IPS DF 4.7 (cell line): ENCODE data around the gene ANO2.

ENCODE experiments used
- DNase-seq: peaks from one replicate; pipeline ENCODE4 v3.0.0-alpha.2; 2013; ENCODE audit warnings: low spot score; ENCODE audit errors: extremely low read depth

The ANO2 gene

GRCh38 chr12:5627053-5627630 is 317.9 kb downstream of the ANO2 start:
- no peak for DNase-seq

- no peak for DNase-seq
These were observed 318.9 kb downstream of the ANO2 start for GRCh38 chr12:5626151-5626550.

DNA sequence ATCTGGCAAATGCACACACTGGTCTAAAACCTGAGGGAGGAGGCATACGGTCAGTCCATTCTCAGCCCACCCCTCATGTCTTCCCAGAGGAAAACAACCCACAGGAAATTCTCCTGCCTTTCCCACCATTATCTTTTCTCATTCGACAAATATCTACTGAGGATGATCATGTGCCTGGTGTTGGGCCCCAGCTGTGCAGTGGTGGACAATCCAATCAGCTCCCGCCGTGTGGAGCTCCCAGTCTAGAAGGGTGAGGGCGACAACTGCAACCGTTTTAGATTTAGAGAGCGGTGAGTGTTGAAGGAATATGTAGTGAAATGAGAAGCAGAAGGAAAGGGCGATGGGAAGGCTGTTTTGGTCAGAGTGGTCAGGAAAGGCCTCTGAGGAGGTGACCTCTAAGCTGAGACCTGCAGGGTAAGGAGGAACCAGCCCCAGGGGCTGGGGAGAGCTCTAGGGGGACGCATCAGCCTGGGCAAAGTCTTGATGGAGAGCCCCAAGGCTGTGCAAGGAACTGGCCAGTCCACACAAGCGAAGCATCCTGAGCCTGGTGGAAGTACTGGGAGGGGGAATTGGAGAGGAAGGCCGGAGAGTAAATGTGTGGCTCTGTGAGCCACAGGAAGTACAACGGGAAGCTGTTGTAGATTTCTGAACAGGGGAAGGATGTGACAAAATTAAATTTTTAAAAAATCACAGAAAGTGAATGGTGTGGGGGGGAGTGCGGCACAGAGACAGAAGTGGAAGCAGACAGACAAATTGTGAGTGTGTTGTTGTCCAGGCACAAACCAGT is 320.4 kb downstream of the ANO2 start:
- DNase-seq = no peak

GRCh38 chr12:5623411-5623810 is 321.6 kb downstream of the ANO2 start:
- no peak for DNase-seq

GRCh38 chr12:5622280-5622679 is 322.8 kb downstream of the ANO2 start:
- DNase-seq = no peak

DNA sequence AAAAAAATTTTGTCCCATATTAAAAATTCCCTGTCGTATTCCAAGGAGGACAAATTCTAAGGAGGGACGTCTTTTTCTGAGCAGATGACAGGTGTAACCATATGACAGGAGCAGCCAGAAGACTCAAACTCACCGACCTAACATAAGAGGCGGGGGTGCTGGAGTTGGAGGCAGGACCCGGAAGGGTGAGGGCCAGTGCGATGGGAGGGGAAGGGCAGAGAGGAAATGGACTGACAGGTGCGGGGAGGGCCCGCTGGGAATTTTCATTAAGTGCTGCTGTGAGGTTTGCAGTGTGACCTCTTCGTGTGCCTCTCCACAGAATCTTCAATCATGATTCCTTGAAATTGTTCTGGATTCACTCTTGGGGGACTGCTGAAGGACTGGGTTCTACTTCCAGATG is 323.7 kb downstream of the ANO2 start:
- DNase-seq = no peak

DNA sequence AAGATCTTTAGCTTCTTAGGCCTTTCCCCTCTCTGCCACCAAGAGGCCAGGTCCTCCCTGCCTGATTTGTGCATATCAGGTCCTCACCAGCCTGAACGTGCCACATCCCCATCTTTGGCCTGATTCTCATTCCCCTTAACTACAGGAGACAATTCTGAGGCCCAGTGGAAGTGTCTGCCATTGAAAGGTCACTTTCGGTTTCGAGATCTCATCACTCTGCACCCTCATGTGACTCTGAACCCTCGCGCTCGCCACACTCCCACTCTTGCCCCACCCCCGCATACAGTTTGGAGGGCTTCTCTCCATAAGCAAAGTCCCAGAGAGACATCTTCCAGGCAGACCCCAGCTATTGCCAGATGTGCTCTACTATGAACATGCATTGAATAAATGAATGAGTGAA is 324.2 kb downstream of the ANO2 start:
- no peak for DNase-seq

- DNase-seq = no peak
These were observed 325.4 kb downstream of the ANO2 start for GRCh38 chr12:5619628-5620027.

DNA sequence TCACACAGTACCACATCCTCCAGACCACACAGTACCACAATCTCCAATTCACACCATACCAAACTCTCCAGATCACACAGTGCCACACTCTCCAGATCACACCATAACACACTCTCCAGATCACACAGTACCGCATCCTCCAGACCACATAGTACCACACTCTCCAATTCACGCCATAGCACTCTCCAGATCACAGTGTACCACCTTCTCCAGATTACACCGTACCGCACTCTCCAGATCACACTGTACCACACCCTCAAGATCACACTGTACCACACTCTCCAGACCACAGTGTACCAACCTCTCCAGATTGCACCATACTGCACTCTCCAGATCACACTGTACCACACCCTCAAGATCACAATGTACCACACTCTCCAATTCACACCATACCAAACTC is 328.2 kb downstream of the ANO2 start:
- no peak for DNase-seq

- no peak for DNase-seq
These were observed 329.3 kb downstream of the ANO2 start for GRCh38 chr12:5615760-5616159.

- DNase-seq = no peak
These were observed 330.8 kb downstream of the ANO2 start for GRCh38 chr12:5614256-5614655.

DNA sequence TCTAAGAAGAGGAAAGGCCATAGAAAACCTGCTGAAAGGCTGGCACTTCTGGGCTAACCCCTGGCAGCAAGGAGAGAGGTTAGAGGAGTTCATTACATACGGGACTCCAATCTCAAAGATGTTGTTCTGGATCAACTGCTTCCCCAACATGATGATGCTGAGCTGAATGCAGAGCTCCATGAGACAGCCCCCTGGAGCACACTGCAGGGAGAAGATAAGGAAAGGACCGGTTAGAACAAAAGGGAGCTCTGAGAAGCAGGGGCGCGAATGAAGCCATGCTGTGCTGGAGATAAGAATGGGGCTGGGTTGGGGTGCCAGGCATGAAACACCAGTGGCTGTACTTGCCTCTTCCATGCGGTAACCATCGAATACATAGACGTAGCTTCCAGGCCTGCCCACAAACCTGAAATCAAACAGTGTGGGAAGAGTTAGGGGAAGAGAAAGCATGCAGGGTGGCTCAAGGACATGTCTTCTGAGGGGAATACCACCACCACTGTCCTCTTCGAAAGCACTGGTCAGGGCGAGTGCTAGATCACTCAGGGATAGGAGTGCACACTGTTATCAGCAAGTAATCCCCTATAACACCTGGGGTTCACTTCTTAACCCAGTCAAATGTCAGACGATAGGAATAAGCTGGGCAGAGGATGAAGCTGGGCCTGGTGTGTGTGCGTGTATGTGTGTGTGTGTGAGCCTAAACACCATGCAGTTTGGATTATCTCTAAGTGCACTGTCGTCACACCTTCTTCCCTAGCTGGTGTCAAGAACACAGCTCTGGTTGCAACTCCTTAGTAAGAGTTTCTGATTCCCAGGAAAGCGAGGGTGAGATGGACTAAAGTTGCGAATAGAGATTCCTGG is 332.3 kb downstream of the ANO2 start:
- DNase-seq = no peak

DNA sequence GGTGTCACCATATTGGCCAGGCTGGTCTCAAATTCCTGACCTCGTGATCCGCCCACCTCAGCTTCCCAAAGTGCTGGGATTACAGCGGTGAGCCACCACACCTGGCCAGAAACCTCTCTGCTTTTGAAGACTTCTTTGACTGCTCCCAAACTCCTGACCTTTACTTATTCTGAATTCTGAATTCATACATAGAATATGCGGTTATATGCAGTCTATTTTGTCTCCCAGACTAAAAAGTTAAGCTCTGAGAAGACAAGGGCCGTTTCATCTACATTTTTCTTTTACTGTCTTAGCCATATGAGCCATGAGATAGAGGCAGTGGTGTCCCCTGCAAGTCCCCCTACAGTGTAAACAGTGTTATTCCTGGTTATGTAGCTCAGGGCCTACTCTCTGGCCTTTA is 333.9 kb downstream of the ANO2 start:
- no peak for DNase-seq

DNA sequence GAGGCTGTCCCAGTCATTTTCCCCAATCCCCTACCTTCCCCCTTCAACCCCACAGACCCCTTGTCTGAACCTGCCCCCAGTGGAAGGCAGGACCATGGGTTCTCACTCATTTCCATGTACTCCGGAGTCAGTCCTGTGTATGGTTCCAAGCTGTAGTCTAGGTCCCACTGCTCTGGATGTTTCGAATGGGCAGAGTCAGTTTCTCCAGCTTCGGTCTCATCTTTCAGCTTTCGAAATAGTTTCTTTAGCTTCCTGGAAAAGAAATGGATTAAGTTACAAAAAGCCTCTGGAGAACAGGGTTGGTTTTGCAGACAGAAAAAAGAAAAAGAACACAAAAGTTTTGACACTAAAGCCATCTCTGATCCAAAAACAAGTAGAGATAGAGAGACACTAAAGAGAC is 345.7 kb downstream of the ANO2 start:
- DNase-seq = no peak

- no peak for DNase-seq
These were observed 351.1 kb downstream of the ANO2 start for GRCh38 chr12:5593998-5594397.

DNA sequence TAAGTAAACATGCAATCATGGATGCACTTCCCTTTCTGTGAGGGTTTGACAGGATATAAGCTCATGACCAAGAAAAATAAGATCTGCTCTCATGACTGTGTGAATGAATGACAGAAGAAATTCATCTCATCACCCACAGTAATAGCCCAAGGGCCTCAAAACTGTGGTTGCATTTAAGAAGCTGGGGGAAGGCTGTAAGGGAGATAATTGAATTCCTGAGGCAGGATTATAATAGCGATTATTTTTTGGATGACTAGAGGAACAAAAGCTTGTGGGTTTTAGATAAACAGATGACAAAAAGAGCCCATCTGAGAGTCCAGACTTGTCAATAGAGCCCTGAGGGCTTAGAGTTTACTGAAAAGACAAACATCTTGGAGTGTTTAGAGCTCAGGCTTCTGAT is 352.0 kb downstream of the ANO2 start:
- no peak for DNase-seq

- no peak for DNase-seq
These were observed 352.7 kb downstream of the ANO2 start for GRCh38 chr12:5592310-5592709.

DNA sequence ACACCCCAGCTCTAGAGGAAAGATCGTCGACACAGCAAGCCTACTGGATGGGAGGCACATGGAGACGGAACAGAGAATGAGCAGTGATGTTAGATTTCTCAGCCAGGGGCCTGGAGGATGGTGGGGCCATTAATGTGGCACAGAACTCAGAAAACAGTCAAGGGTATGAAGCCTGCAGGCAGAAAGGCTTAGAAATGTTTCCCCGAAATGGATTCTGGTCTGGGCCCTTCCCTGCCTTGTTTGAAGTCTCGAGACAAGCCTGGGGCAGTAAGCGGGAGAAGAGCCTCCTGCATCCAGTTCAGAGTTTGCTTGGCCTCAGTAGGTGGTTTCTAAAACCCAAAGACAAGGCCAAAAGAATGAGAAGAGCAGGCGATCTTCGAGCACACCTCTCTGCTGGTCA is 354.7 kb downstream of the ANO2 start:
- DNase-seq = no peak

DNA sequence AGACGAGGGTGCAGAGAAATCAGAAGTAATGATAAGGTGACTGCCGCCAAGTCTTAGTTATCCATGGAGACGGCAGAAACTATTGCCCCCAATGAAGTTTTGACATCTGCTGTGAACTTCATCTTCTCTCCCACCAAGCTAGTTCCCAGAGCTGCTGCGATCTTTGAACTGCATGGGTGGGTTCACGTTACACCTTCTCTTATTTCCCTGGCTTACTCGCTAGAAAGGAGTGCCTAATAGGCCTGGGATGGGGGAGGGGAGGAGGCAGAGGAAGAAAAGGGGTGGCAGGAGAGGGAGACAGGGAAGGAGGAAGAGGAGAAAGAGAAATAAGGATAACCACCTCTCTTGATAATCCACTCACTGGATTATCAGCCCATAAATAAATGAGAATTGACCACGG is 356.0 kb downstream of the ANO2 start:
- no peak for DNase-seq

- no peak for DNase-seq
These were observed 356.5 kb downstream of the ANO2 start for GRCh38 chr12:5588591-5588990.

- no peak for DNase-seq
These were observed 356.9 kb downstream of the ANO2 start for GRCh38 chr12:5588176-5588575.

- no peak for DNase-seq
These were observed 357.3 kb downstream of the ANO2 start for GRCh38 chr12:5587711-5588121.
